ENCODE data around the gene CAMK4.

GRCh38 chr5:111194053-111194452 is 30.1 kb upstream of the CAMK4 start:
- no peak for TF ChIP-seq POLR2A (IDR thresholded peaks at IDR 0.05)
- TF ChIP-seq CTCF (IDR thresholded peaks at IDR 0.05) = no peak
- TF ChIP-seq EP300 (IDR thresholded peaks at IDR 0.05; ENCODE audit: low read depth) = no peak

All from transverse colon (tissue), 3 donors.